A673 (cell line): ENCODE measurements around the gene MLPH.

Source experiments
- EZH2 ChIP-seq: fragments of 200-600 bp; sonication (generic); IDR thresholded peaks from 2 replicates; pipeline ENCODE4 v1.6.1; 2017; ENCODE audit warnings: borderline replicate concordance, low read depth, mild to moderate bottlenecking, mixed read lengths, antibody characterized with exemption, low read length; ENCODE audit not compliant: poor library complexity, severe bottlenecking
- TF ChIP-seq, protein P1 (sequence below): fragments of 300-800, 200-600 bp; sonication (generic); conservative IDR thresholded peaks from 2 replicates; pipeline ENCODE4 v1.5.1; 2017; ENCODE audit warnings: low read depth, mild to moderate bottlenecking, antibody characterized with exemption, low read length, moderate library complexity, mixed read lengths

- TF ChIP-seq, protein P1, sequence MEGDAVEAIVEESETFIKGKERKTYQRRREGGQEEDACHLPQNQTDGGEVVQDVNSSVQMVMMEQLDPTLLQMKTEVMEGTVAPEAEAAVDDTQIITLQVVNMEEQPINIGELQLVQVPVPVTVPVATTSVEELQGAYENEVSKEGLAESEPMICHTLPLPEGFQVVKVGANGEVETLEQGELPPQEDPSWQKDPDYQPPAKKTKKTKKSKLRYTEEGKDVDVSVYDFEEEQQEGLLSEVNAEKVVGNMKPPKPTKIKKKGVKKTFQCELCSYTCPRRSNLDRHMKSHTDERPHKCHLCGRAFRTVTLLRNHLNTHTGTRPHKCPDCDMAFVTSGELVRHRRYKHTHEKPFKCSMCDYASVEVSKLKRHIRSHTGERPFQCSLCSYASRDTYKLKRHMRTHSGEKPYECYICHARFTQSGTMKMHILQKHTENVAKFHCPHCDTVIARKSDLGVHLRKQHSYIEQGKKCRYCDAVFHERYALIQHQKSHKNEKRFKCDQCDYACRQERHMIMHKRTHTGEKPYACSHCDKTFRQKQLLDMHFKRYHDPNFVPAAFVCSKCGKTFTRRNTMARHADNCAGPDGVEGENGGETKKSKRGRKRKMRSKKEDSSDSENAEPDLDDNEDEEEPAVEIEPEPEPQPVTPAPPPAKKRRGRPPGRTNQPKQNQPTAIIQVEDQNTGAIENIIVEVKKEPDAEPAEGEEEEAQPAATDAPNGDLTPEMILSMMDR = no peak
- no peak for TF ChIP-seq EZH2
Measured at GRCh38 chr2:237557633-237558015, 70.6 kb downstream of the MLPH start.
